ENCODE measurements around the gene OTOS.

Gene OTOS

GRCh38 chr2:240169486-240170353, 29.3 kb upstream of the OTOS start:
- no peak for TF ChIP-seq RARB (CRISPR knock-in tag; IDR thresholded peaks at IDR 0.05)
- no peak for TF ChIP-seq PATZ1 (CRISPR knock-in tag; IDR thresholded peaks at IDR 0.05; ENCODE audit: borderline replicate concordance)
- TF ChIP-seq BACH2 (CRISPR knock-in tag; IDR thresholded peaks at IDR 0.05; ENCODE audit: borderline replicate concordance) = no peak
- no peak for TF ChIP-seq TCF4 (CRISPR knock-in tag; IDR thresholded peaks at IDR 0.05; ENCODE audit: borderline replicate concordance)
- TF ChIP-seq CSRNP3 (CRISPR knock-in tag; IDR thresholded peaks at IDR 0.05) = no peak
- no peak for TF ChIP-seq TSHZ2 (CRISPR knock-in tag; IDR thresholded peaks at IDR 0.05)
- TF ChIP-seq ESRRG (CRISPR knock-in tag; IDR thresholded peaks at IDR 0.05) = no peak
- TF ChIP-seq OSR1 (CRISPR knock-in tag; IDR thresholded peaks at IDR 0.05) = no peak
- no peak for TF ChIP-seq ARNTL (CRISPR knock-in tag; IDR thresholded peaks at IDR 0.05; ENCODE audit: borderline replicate concordance, low read depth)

GRCh38 chr2:240168546-240169361, 28.3 kb upstream of the OTOS start:
- ATAC-seq = no peak

More at GRCh38 chr2:240169486-240170353, 29.3 kb upstream of the OTOS start:
- ATAC-seq = no peak

GRCh38 chr2:240168041-240168440, 27.6 kb upstream of the OTOS start:
- no peak for ATAC-seq
- TF ChIP-seq PATZ1 (CRISPR knock-in tag; IDR thresholded peaks at IDR 0.05; ENCODE audit: borderline replicate concordance) (no peak), ZNF565 (CRISPR knock-in tag; conservative IDR thresholded peaks at IDR 0.05; ENCODE audit: low read depth) (no peak), ZNF70 (CRISPR knock-in tag; IDR thresholded peaks at IDR 0.05) (no peak), ARNTL (CRISPR knock-in tag; IDR thresholded peaks at IDR 0.05; ENCODE audit: borderline replicate concordance, low read depth) (no peak), CSDC2 (CRISPR knock-in tag; IDR thresholded peaks at IDR 0.05) (no peak), TSHZ2 (CRISPR knock-in tag; IDR thresholded peaks at IDR 0.05) (no peak), PPARA (CRISPR knock-in tag; IDR thresholded peaks at IDR 0.05; ENCODE audit: borderline replicate concordance) (no peak), ISL1 (CRISPR knock-in tag; IDR thresholded peaks at IDR 0.05) (no peak)

More at GRCh38 chr2:240168546-240169361, 28.3 kb upstream of the OTOS start:
- TF ChIP-seq ESRRG (CRISPR knock-in tag; IDR thresholded peaks at IDR 0.05) (no peak), ARNTL (CRISPR knock-in tag; IDR thresholded peaks at IDR 0.05; ENCODE audit: borderline replicate concordance, low read depth) (no peak), ZNF8 (CRISPR knock-in tag; IDR thresholded peaks at IDR 0.05) (no peak), GLIS3 (CRISPR knock-in tag; IDR thresholded peaks at IDR 0.05) (no peak), TSHZ2 (CRISPR knock-in tag; IDR thresholded peaks at IDR 0.05) (no peak), PPARA (CRISPR knock-in tag; IDR thresholded peaks at IDR 0.05; ENCODE audit: borderline replicate concordance) (no peak), ZFP30 (CRISPR knock-in tag; IDR thresholded peaks at IDR 0.05) (no peak), TOX (CRISPR knock-in tag; IDR thresholded peaks at IDR 0.05; ENCODE audit: borderline replicate concordance) (no peak), TCF4 (CRISPR knock-in tag; IDR thresholded peaks at IDR 0.05; ENCODE audit: borderline replicate concordance) (no peak)

Data from SK-N-SH treated with all-trans-retinoic acid at 6 μM for 48 hours (cell line).